ENCODE data around the gene RAB11FIP5. TPM values are rescaled to one million over a fixed set of nuclear protein-coding genes. Genes with fewer than 3 reads are reported as not detected.

RAB11FIP5 gene
- total and polyA plus RNA-seq, 4 donors = 10.0 to 23.8 (median 11.8) TPM

- Histone ChIP-seq H3K36me3 (ENCODE audit: control insufficient read depth in 4 of 4, insufficient read depth in 4 of 4, low read length in 4 of 4) (peaks cover 0 to 2% (median 0%) of the 10 kb centered on the region in 4 donors), H3K9ac (ENCODE audit: insufficient read depth in 1 of 2, low read length in 2 of 2) (no peak overlapping the region), H3K27ac (ENCODE audit: low read depth in 1 of 2, low read length in 1 of 2) (no peak overlapping the region), H3K9me3 (ENCODE audit: control insufficient read depth in 4 of 4, insufficient read depth in 3 of 4, low read length in 3 of 4) (no peaks in the 10 kb centered on the region), H3K4me1 (ENCODE audit: control insufficient read depth in 5 of 5, insufficient read depth in 5 of 5, low read length in 5 of 5) (no peaks in the 10 kb centered on the region), H3K4me3 (no peak overlapping the region), H3K27me3 (ENCODE audit: control insufficient read depth in 3 of 3, insufficient read depth in 3 of 3, low read length in 2 of 3) (no peaks in the 10 kb centered on the region)
- DNase-seq (no peak), ATAC-seq (ENCODE audit: insufficient read depth, low FRiP score) (no peak)
- 82 to 93% methylated on average over 11 of the region's 11 CpGs for WGBS, 2 donors
- TF ChIP-seq CTCF (IDR thresholded peaks at IDR 0.05; ENCODE audit: control extremely low read depth, extremely low read depth) = no peak
Observed at GRCh38 chr2:73036766-73037165, 76.0 kb downstream of the RAB11FIP5 start.

- no peak for ATAC-seq (ENCODE audit: insufficient read depth, low FRiP score)
- 83 to 90% methylated on average over 6 of the region's 6 CpGs for WGBS, 2 donors
- peaks cover 0 to 2% (median 0%) of the 10 kb centered on the region in 4 donors for H3K36me3 ChIP-seq (ENCODE audit: control insufficient read depth in 4 of 4, insufficient read depth in 4 of 4, low read length in 4 of 4)
- no peak overlapping the region for H3K4me3 ChIP-seq
- H3K9me3 ChIP-seq (ENCODE audit: control insufficient read depth in 4 of 4, insufficient read depth in 3 of 4, low read length in 3 of 4) = no peaks in the 10 kb centered on the region
- H3K4me1 ChIP-seq (ENCODE audit: control insufficient read depth in 5 of 5, insufficient read depth in 5 of 5, low read length in 5 of 5) = no peaks in the 10 kb centered on the region
- no peak for DNase-seq
- no peak for TF ChIP-seq CTCF (IDR thresholded peaks at IDR 0.05; ENCODE audit: control extremely low read depth, extremely low read depth)
- H3K9ac ChIP-seq (ENCODE audit: insufficient read depth in 1 of 2, low read length in 2 of 2) = no peak overlapping the region
- H3K27me3 ChIP-seq (ENCODE audit: control insufficient read depth in 3 of 3, insufficient read depth in 3 of 3, low read length in 2 of 3) = no peaks in the 10 kb centered on the region
- no peak overlapping the region for H3K27ac ChIP-seq (ENCODE audit: low read depth in 1 of 2, low read length in 1 of 2)
Observed at GRCh38 chr2:73035899-73036711, 76.6 kb downstream of the RAB11FIP5 start.

GRCh38 chr2:73034661-73035375 is 77.9 kb downstream of the RAB11FIP5 start:
- H3K27ac ChIP-seq (ENCODE audit: low read depth in 1 of 2, low read length in 1 of 2) = no peak overlapping the region

More at GRCh38 chr2:73034661-73035375, 77.9 kb downstream of the RAB11FIP5 start:
- H3K36me3 ChIP-seq (ENCODE audit: control insufficient read depth in 4 of 4, insufficient read depth in 4 of 4, low read length in 4 of 4) = peaks cover 0 to 2% (median 0%) of the 10 kb centered on the region in 4 donors
- no peaks in the 10 kb centered on the region for H3K27me3 ChIP-seq (ENCODE audit: control insufficient read depth in 3 of 3, insufficient read depth in 3 of 3, low read length in 2 of 3)
- 46 to 73% methylated on average over 7 of the region's 7 CpGs for WGBS, 2 donors
- TF ChIP-seq CTCF (IDR thresholded peaks at IDR 0.05; ENCODE audit: control extremely low read depth, extremely low read depth) = no peak
- H3K9me3 ChIP-seq (ENCODE audit: control insufficient read depth in 4 of 4, insufficient read depth in 3 of 4, low read length in 3 of 4) = no peaks in the 10 kb centered on the region
- no peaks in the 10 kb centered on the region for H3K4me1 ChIP-seq (ENCODE audit: control insufficient read depth in 5 of 5, insufficient read depth in 5 of 5, low read length in 5 of 5)
- H3K4me3 ChIP-seq = no peak overlapping the region
- DNase-seq = no peak
- H3K9ac ChIP-seq (ENCODE audit: insufficient read depth in 1 of 2, low read length in 2 of 2) = no peak overlapping the region
- no peak for ATAC-seq (ENCODE audit: insufficient read depth, low FRiP score)

All from lung (tissue), 12 donors.